ENCODE measurements around the gene APMAP. TPM values are rescaled to one million over a fixed set of nuclear protein-coding genes. Genes with fewer than 3 reads are reported as not detected.

APMAP gene
- total and polyA plus RNA-seq, 2 of the 13 experiments (the other 11 are each of a cell fraction or from before 2014, with no cell fraction given): 168 to 214 TPM

- peak; percentile 51; the same call in 1 of the 2 replicates for TF ChIP-seq PRDM15 (CRISPR knock-in tag; IDR thresholded peaks at IDR 0.05)
- peak; percentile 73; the same call in 1 of the 2 replicates for TF ChIP-seq RNF219 (CRISPR knock-in tag; IDR thresholded peaks at IDR 0.05)
- TF ChIP-seq MTF1 (CRISPR knock-in tag; IDR thresholded peaks at IDR 0.05): peak; percentile 81; the same call in 1 of the 2 replicates
- TF ChIP-seq SCMH1 (CRISPR knock-in tag; IDR thresholded peaks at IDR 0.05; ENCODE audit: borderline replicate concordance): no peak
- TF ChIP-seq ZNF629 (CRISPR knock-in tag; conservative IDR thresholded peaks at IDR 0.05): peak; percentile 42
- no peak for TF ChIP-seq RFX1 (IDR thresholded peaks at IDR 0.05)
- no peak; the same call in 1 of the 2 replicates for TF ChIP-seq ZNF816 (CRISPR knock-in tag; IDR thresholded peaks at IDR 0.05; ENCODE audit: borderline replicate concordance)
- peak; percentile 86; the same call in 1 of the 2 replicates for TF ChIP-seq MEIS1 (CRISPR knock-in tag; IDR thresholded peaks at IDR 0.05; ENCODE audit: borderline replicate concordance)
- peak; percentile 94 for TF ChIP-seq SMYD3 (CRISPR knock-in tag; IDR thresholded peaks at IDR 0.05)
- TF ChIP-seq ZFP1 (CRISPR knock-in tag; IDR thresholded peaks at IDR 0.05): peak; percentile 72; the same call in 1 of the 2 replicates
- peak; percentile 96 for TF ChIP-seq GABPA (IDR thresholded peaks at IDR 0.05; ENCODE audit: low read depth, low read length)
- TF ChIP-seq GABPA (CRISPR knock-in tag; IDR thresholded peaks at IDR 0.05; ENCODE audit: low read depth): peak; percentile 96
- peak; percentile 23 to 48; a peak in 1 of 4 replicates for TF ChIP-seq EP300 (IDR thresholded peaks at IDR 0.05; ENCODE audit: low read depth in 2 of 2, low read length in 2 of 2)
- peak; percentile 55 for TF ChIP-seq EP300 (CRISPR knock-in tag; IDR thresholded peaks at IDR 0.05; ENCODE audit: borderline replicate concordance)
- peak; percentile 67; the same call in 1 of the 2 replicates for TF ChIP-seq GMEB2 (CRISPR knock-in tag; IDR thresholded peaks at IDR 0.05; ENCODE audit: low read depth)
- TF ChIP-seq STAT6 (CRISPR knock-in tag; IDR thresholded peaks at IDR 0.05; ENCODE audit: borderline replicate concordance): 0 out of 2 replicates have a peak, but pooled peaks have one; percentile 7
- peak; percentile 78 for TF ChIP-seq MLX (CRISPR knock-in tag; IDR thresholded peaks at IDR 0.05)
- TF ChIP-seq RBAK (CRISPR knock-in tag; IDR thresholded peaks at IDR 0.05): 0 out of 2 replicates have a peak, but pooled peaks have one; percentile 24
- TF ChIP-seq ZSCAN12 (CRISPR knock-in tag; IDR thresholded peaks at IDR 0.05): peak; percentile 78
Measured at GRCh38 chr20:24992487-24993205, at the start of gene APMAP (continued).

Measured in HepG2 (cell line).